ENCODE results near the gene NES. TPM values are rescaled to one million over a fixed set of nuclear protein-coding genes. Genes with fewer than 3 reads are reported as not detected.
A peak's percentile ranks its signal among the peaks of the same experiment; 100 is the strongest.

NES gene
- total and polyA plus RNA-seq, 4 donors: 0.15 to 3.1 (median 1.9) TPM

DNA sequence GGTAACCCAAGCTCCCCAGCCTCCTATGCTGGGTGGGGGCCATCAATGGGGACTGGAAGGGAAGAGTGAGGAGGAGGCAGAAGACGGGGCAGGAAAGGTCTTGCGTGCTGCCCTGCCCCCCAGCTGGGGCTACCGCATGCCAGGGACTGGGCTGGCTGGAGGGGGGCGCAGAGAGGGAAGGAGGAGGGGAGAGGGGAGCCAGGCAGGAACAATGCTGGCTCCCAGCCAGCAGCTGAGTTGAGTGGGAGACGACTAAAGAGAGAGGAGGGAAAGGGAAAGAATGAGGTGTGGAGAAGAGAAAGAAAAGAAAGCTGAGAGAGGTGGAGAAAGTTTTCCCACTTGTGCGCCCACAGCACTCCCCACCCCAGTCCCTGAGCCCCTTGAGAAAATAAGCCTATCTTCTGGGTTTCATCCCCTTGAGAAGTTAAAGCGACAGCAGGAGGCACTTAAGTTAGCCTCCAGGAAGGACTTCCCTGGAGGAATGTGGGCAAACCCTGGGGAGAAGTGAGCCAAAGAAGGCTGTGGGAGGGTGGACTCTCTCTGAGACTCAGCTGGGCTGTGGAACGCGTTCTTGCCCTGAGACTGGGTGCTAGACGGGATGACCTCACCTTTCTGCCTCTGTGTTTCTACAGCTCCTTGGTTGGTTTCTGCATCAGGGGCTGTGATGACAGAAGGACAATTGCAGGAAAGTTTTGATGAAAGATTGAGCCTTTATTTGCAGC is 12.9 kb upstream of the NES start:
- Histone ChIP-seq H3K4me1 (ENCODE audit: control insufficient read depth in 4 of 4, insufficient read depth in 4 of 4, low read length in 3 of 4) (peaks cover 0 to 5% (median 3%) of the 10 kb centered on the region in 4 donors), H3K27me3 (ENCODE audit: control insufficient read depth in 4 of 4, insufficient read depth in 4 of 4, low read length in 3 of 4) (peaks cover 0 to 2% (median under 1%) of the 10 kb centered on the region in 4 donors)
- no peak for DNase-seq (ENCODE audit: low spot score)

DNA sequence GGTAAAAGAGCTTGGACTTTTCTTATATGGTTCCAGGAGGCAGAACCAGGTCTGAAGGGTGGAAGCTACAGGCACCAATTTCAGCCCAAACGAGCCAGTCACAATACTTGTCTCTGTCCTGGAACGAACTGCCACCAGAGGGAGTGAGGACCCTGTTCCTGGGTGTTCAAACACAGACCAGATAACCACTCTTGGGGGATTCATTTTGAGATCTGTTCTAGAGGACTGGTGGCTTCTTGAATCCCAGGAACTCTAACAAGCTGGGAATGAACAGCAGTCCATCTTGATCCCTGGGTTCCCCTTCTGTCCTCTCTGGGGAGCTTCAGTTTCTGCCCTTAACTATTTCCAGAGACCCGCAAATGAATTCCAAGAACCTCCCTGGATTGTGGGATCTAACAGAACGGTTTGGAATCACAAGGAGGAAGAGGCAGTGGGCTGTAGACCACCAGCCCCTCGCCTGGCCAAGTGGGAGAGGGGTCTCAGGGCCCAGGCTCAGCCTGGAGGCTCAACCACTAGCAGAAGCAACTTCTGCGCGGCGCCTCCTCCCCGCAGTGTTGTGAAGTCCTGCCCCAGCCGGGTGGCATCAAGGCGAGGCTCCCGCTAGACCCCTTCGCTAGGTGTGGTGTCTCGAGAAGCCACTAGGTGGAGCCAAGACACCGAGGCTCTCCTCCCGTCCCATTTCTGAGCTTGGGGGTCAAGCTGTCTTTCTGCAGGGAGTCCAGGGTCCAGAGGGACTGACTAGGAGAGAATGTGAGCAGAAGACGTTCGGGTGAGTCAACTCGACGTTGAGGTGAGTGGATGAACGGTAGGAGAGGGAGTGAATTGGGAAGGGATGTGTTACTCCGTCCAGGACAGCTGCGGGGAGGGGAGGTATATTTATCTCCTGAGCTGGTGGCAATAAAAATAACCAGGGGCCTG is 12.1 kb upstream of the NES start:
- H3K27ac ChIP-seq (ENCODE audit: low read depth in 1 of 2, low read length in 2 of 2): no peak overlapping the region
- H3K36me3 ChIP-seq (ENCODE audit: control insufficient read depth in 4 of 4, insufficient read depth in 3 of 4, low read depth in 1 of 4, low read length in 3 of 4): no peaks in the 10 kb centered on the region
- H3K4me3 ChIP-seq (ENCODE audit: low read depth in 1 of 3, low read length in 3 of 3): no peak overlapping the region
- no peak overlapping the region for H3K9ac ChIP-seq (ENCODE audit: low read depth in 1 of 2, low read length in 2 of 2)
- 2% methylated on average over 23 of the region's 23 CpGs for WGBS
- H3K4me1 ChIP-seq (ENCODE audit: control insufficient read depth in 4 of 4, insufficient read depth in 4 of 4, low read length in 3 of 4): peaks cover 0 to 5% (median 3%) of the 10 kb centered on the region in 4 donors
- no peaks in the 10 kb centered on the region for H3K9me3 ChIP-seq (ENCODE audit: control insufficient read depth in 4 of 4, low read length in 3 of 4)
- TF ChIP-seq, protein P1, sequence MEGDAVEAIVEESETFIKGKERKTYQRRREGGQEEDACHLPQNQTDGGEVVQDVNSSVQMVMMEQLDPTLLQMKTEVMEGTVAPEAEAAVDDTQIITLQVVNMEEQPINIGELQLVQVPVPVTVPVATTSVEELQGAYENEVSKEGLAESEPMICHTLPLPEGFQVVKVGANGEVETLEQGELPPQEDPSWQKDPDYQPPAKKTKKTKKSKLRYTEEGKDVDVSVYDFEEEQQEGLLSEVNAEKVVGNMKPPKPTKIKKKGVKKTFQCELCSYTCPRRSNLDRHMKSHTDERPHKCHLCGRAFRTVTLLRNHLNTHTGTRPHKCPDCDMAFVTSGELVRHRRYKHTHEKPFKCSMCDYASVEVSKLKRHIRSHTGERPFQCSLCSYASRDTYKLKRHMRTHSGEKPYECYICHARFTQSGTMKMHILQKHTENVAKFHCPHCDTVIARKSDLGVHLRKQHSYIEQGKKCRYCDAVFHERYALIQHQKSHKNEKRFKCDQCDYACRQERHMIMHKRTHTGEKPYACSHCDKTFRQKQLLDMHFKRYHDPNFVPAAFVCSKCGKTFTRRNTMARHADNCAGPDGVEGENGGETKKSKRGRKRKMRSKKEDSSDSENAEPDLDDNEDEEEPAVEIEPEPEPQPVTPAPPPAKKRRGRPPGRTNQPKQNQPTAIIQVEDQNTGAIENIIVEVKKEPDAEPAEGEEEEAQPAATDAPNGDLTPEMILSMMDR (IDR thresholded peaks at IDR 0.05; ENCODE audit: low read depth, low read length, missing input control): peak; percentile 89
- TF ChIP-seq SP1 (IDR thresholded peaks at IDR 0.05) (no peak), HNF4A (conservative IDR thresholded peaks at IDR 0.05) (peak in 1 of 2 donors; percentile 42), HNF4G (IDR thresholded peaks at IDR 0.05) (no peak), RAD21 (IDR thresholded peaks at IDR 0.05) (peak; percentile 90 to 95), FOXA2 (IDR thresholded peaks at IDR 0.05) (no peak)
- peaks cover 0 to 2% (median under 1%) of the 10 kb centered on the region in 4 donors for H3K27me3 ChIP-seq (ENCODE audit: control insufficient read depth in 4 of 4, insufficient read depth in 4 of 4, low read length in 3 of 4)
- peak; percentile 72 for DNase-seq (ENCODE audit: low spot score)

More for the DNA sequence above, 12.9 kb upstream of the NES start:
- no peaks in the 10 kb centered on the region for H3K36me3 ChIP-seq (ENCODE audit: control insufficient read depth in 4 of 4, insufficient read depth in 3 of 4, low read depth in 1 of 4, low read length in 3 of 4)
- no peak overlapping the region for H3K9ac ChIP-seq (ENCODE audit: low read depth in 1 of 2, low read length in 2 of 2)
- no peaks in the 10 kb centered on the region for H3K9me3 ChIP-seq (ENCODE audit: control insufficient read depth in 4 of 4, low read length in 3 of 4)
- no peak overlapping the region for H3K27ac ChIP-seq (ENCODE audit: low read depth in 1 of 2, low read length in 2 of 2)
- WGBS: 27% methylated on average over 10 of the region's 10 CpGs
- H3K4me3 ChIP-seq (ENCODE audit: low read depth in 1 of 3, low read length in 3 of 3): no peak overlapping the region
- TF ChIP-seq, protein P2, sequence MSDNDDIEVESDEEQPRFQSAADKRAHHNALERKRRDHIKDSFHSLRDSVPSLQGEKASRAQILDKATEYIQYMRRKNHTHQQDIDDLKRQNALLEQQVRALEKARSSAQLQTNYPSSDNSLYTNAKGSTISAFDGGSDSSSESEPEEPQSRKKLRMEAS (IDR thresholded peaks at IDR 0.05): no peak
- no peak for TF ChIP-seq RAD21 (IDR thresholded peaks at IDR 0.05)
- TF ChIP-seq, protein P3, sequence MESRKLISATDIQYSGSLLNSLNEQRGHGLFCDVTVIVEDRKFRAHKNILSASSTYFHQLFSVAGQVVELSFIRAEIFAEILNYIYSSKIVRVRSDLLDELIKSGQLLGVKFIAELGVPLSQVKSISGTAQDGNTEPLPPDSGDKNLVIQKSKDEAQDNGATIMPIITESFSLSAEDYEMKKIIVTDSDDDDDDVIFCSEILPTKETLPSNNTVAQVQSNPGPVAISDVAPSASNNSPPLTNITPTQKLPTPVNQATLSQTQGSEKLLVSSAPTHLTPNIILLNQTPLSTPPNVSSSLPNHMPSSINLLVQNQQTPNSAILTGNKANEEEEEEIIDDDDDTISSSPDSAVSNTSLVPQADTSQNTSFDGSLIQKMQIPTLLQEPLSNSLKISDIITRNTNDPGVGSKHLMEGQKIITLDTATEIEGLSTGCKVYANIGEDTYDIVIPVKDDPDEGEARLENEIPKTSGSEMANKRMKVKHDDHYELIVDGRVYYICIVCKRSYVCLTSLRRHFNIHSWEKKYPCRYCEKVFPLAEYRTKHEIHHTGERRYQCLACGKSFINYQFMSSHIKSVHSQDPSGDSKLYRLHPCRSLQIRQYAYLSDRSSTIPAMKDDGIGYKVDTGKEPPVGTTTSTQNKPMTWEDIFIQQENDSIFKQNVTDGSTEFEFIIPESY (IDR thresholded peaks at IDR 0.05): no peak
- TF ChIP-seq SP1 (IDR thresholded peaks at IDR 0.05): no peak
- no peak for TF ChIP-seq FOXA1 (IDR thresholded peaks at IDR 0.05)
- TF ChIP-seq TAF1 (conservative IDR thresholded peaks at IDR 0.05): no peak
- TF ChIP-seq JUND (IDR thresholded peaks at IDR 0.05): no peak
- TF ChIP-seq GABPA (IDR thresholded peaks at IDR 0.05 in 1 of 2, conservative IDR thresholded peaks at IDR 0.05 in 1 of 2): no peak
- TF ChIP-seq, protein P4, sequence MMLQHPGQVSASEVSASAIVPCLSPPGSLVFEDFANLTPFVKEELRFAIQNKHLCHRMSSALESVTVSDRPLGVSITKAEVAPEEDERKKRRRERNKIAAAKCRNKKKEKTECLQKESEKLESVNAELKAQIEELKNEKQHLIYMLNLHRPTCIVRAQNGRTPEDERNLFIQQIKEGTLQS (IDR thresholded peaks at IDR 0.05): no peak
- TF ChIP-seq FOXA2 (IDR thresholded peaks at IDR 0.05): no peak
- no peak for TF ChIP-seq HNF4A (conservative IDR thresholded peaks at IDR 0.05)
